Astrocyte (in vitro differentiated cells and primary cell): ENCODE measurements around the gene IL20RB. TPM values are rescaled to one million over a fixed set of nuclear protein-coding genes. Genes with fewer than 3 reads are reported as not detected.

Experiments
- DNase-seq: peaks from one replicate; pipeline ENCODE4 v3.0.0-alpha.2; 2010; ENCODE audit warnings: low read depth
- FAIRE-seq: peaks from 2 replicates; lab custom pipeline; 2011; peaks lifted over from hg19 to GRCh38; lab: Jason Lieb, UNC
- H2AFZ ChIP-seq: 2 replicates; pipeline ENCODE4 v1.6.0; 2012; ENCODE audit warnings: low read depth, low read length, inconsistent platforms
- H3K27ac ChIP-seq: 2 replicates; pipeline ENCODE4 v1.5.1; 2011; ENCODE audit warnings: low read depth, low read length, inconsistent platforms
- H3K27me3 ChIP-seq: 2 replicates; pipeline ENCODE4 v1.6.0; 2011; ENCODE audit warnings: low read length, inconsistent platforms; ENCODE audit not compliant: insufficient read depth
- H3K36me3 ChIP-seq: 2 replicates; pipeline ENCODE4 v1.5.1; 2011; ENCODE audit warnings: low read length, inconsistent platforms; ENCODE audit not compliant: insufficient read depth
- H3K4me1 ChIP-seq: 2 replicates; pipeline ENCODE4 v1.5.1; 2011; ENCODE audit warnings: low read length, inconsistent platforms; ENCODE audit not compliant: insufficient read depth
- H3K4me2 ChIP-seq: 2 replicates; pipeline ENCODE4 v1.6.0; 2012; ENCODE audit warnings: low read length, inconsistent platforms
- H3K4me3 ChIP-seq: 2 replicates; pipeline ENCODE4 v1.5.1; 2011; ENCODE audit warnings: low read depth, mild to moderate bottlenecking, low read length, inconsistent platforms; ENCODE audit not compliant: insufficient read depth
- H3K79me2 ChIP-seq: 2 replicates; pipeline ENCODE4 v1.6.0; 2012; ENCODE audit warnings: mild to moderate bottlenecking, low read length, inconsistent platforms; ENCODE audit not compliant: insufficient read depth
- H3K9ac ChIP-seq: 2 replicates; pipeline ENCODE4 v1.6.0; 2012; ENCODE audit warnings: mild to moderate bottlenecking, low read length, inconsistent platforms
- H3K9me3 ChIP-seq: 2 replicates; pipeline ENCODE4 v1.5.1; 2012; ENCODE audit warnings: low read depth, mild to moderate bottlenecking, low read length, inconsistent platforms; ENCODE audit not compliant: insufficient read depth
- H4K20me1 ChIP-seq: 2 replicates; pipeline ENCODE4 v1.6.0; 2012; ENCODE audit warnings: low read length, inconsistent platforms; ENCODE audit not compliant: insufficient read depth
- H3K27ac Mint-ChIP-seq: one replicate; pipeline ENCODE4 v1.8.0; 2021; ENCODE audit warnings: mild to moderate bottlenecking, mixed read lengths; ENCODE audit not compliant: unreplicated experiment
- H3K27me3 Mint-ChIP-seq: one replicate; pipeline ENCODE4 v1.8.0; 2021; ENCODE audit warnings: low read depth, mixed read lengths; ENCODE audit not compliant: unreplicated experiment
- H3K36me3 Mint-ChIP-seq: one replicate; pipeline ENCODE4 v1.8.0; 2021; ENCODE audit warnings: low read depth, mixed read lengths; ENCODE audit not compliant: unreplicated experiment
- H3K4me1 Mint-ChIP-seq: one replicate; pipeline ENCODE4 v1.8.0; 2021; ENCODE audit warnings: low read depth, mixed read lengths; ENCODE audit not compliant: unreplicated experiment
- H3K4me3 Mint-ChIP-seq: one replicate; pipeline ENCODE4 v1.8.0; 2021; ENCODE audit warnings: mild to moderate bottlenecking, moderate library complexity, mixed read lengths; ENCODE audit not compliant: unreplicated experiment
- H3K9me3 Mint-ChIP-seq: one replicate; pipeline ENCODE4 v1.8.0; 2021; ENCODE audit warnings: mild to moderate bottlenecking, mixed read lengths; ENCODE audit not compliant: unreplicated experiment
- CTCF ChIP-seq: IDR thresholded peaks from 2 replicates; pipeline ENCODE4 v1.5.1; 2011; ENCODE audit warnings: low read depth, mild to moderate bottlenecking, inconsistent platforms, low read length, moderate library complexity; ENCODE audit not compliant: insufficient read depth
- EZH2 ChIP-seq: IDR thresholded peaks from 2 replicates; pipeline ENCODE4 v1.6.1; 2012; ENCODE audit warnings: mild to moderate bottlenecking, low read length, inconsistent platforms; ENCODE audit not compliant: insufficient read depth
- total RNA-seq: library from RNA; stranded (reverse); gene quantifications from 2 replicates; pipeline ENCODE4 v1.2.1, GENCODE V29; 2021

Gene IL20RB
- total RNA-seq, 1 donor from 2014 or later: 22.0 TPM

DNA sequence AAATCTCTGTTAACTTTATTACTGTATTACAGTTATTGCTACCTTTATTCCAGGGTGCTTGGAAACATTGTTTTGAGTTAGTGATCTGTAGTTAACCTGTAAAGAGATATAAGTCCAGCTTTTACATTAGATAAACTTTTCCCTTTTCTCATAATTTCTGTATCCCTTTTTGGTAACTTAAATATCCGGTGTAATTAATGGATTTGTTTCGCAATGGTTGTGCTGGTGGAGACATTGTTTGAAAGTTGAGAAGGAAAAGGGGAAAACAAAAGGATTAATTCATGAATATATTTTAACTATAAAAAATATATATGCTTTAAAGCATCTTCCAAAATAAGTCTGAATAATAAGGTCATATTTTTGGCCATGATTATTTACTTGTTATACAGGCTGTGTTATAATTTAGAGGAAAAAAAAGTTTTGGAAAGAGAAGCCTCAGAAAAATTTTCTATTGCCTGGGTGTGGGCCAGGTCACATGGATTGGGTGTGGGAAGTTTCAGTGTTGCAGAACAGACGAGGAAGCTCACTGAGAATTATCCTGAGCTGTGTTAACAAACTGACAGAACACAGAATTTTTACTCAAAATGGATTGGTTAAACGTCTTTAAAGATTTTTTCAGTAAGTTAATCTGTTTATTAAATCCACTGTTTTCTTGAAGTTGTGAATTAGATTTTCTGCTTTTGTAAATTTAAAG, 27.7 kb upstream of the IL20RB start:
- Histone ChIP-seq H4K20me1 (peaks cover 17% of the 10 kb centered on the region), H3K79me2 (peaks cover 24% of the 10 kb centered on the region), H3K4me2 (no peak overlapping the region), H3K4me1 (no peaks in the 10 kb centered on the region), H3K27me3 (no peaks in the 10 kb centered on the region), H3K4me3 (no peak overlapping the region), H3K9me3 (no peaks in the 10 kb centered on the region), H3K9ac (no peak overlapping the region), H3K27ac (no peak overlapping the region), H2AFZ (no peak overlapping the region), H3K36me3 (peaks cover 5% of the 10 kb centered on the region)
- no peak for FAIRE-seq
- no peaks in the 10 kb centered on the region for H3K9me3 Mint-ChIP-seq
- H3K27me3 Mint-ChIP-seq: no peaks in the 10 kb centered on the region
- DNase-seq: no peak
- peak overlapping the region; percentile 72 for H3K27ac Mint-ChIP-seq
- H3K36me3 Mint-ChIP-seq: peaks cover 9% of the 10 kb centered on the region
- peaks cover 9% of the 10 kb centered on the region for H3K4me1 Mint-ChIP-seq
- TF ChIP-seq EZH2 (no peak), CTCF (no peak)
- H3K4me3 Mint-ChIP-seq: no peak overlapping the region

DNA sequence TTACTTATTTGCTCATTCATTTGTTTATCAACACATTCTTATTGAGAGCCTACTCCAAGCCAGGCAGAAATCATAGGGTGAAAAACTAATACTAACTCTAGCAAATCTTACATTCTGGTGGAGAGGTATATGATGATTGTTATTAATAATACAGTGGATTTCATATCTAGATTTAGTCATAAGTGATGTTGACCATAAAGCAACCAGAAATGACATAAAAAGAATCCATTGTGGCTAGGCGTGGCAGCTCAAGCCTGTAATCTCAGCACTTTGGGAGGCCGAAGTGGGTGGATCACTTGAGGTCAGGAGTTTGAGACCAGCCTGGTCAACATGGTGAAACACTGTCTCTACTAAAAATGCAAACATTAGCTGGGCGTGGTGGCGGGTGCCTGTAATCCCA, 26.2 kb upstream of the IL20RB start:
- Histone ChIP-seq H3K4me1 (no peaks in the 10 kb centered on the region), H3K9ac (no peak overlapping the region), H3K79me2 (peaks cover 24% of the 10 kb centered on the region), H3K9me3 (no peaks in the 10 kb centered on the region), H3K4me3 (no peak overlapping the region), H2AFZ (no peak overlapping the region), H3K27me3 (no peaks in the 10 kb centered on the region), H4K20me1 (peaks cover 10% of the 10 kb centered on the region), H3K36me3 (peaks cover 5% of the 10 kb centered on the region), H3K27ac (no peak overlapping the region), H3K4me2 (no peak overlapping the region)
- H3K27ac Mint-ChIP-seq: no peak overlapping the region
- no peak overlapping the region for H3K4me3 Mint-ChIP-seq
- FAIRE-seq: no peak
- peaks cover 9% of the 10 kb centered on the region for H3K4me1 Mint-ChIP-seq
- no peaks in the 10 kb centered on the region for H3K9me3 Mint-ChIP-seq
- H3K36me3 Mint-ChIP-seq: peaks cover 11% of the 10 kb centered on the region
- DNase-seq: no peak
- TF ChIP-seq CTCF (no peak), EZH2 (no peak)
- no peaks in the 10 kb centered on the region for H3K27me3 Mint-ChIP-seq

DNA sequence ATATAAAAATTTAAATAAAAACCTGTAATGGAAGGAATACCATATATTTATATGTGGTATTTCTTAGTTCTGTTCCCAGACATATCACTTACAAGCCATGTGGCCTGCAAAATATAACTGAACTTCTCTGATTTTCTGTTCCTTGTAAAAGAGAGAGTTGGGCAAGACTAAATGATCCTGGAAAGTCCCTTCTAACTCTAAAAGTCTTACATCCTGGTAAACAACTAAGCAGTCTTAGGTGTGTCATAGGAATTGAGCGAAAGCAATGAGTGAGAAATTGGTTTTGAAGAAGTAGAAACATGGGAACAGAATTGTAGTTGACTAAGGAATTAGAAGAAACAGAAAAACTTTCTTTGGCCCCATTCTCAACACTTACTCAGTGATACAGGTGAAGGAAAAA, 25.3 kb upstream of the IL20RB start:
- H3K4me2 ChIP-seq: no peak overlapping the region
- peaks cover 21% of the 10 kb centered on the region for H3K79me2 ChIP-seq
- Mint-ChIP-seq H3K36me3 (peaks cover 13% of the 10 kb centered on the region), H3K27me3 (no peaks in the 10 kb centered on the region), H3K4me1 (peaks cover 10% of the 10 kb centered on the region), H3K9me3 (no peaks in the 10 kb centered on the region), H3K27ac (no peak overlapping the region), H3K4me3 (no peak overlapping the region)
- H3K36me3 ChIP-seq: peaks cover 5% of the 10 kb centered on the region
- no peak overlapping the region for H3K27ac ChIP-seq
- no peak overlapping the region for H3K9ac ChIP-seq
- H3K4me3 ChIP-seq: no peak overlapping the region
- H4K20me1 ChIP-seq: peaks cover 7% of the 10 kb centered on the region
- FAIRE-seq (no peak), DNase-seq (no peak)
- H2AFZ ChIP-seq: no peak overlapping the region
- no peaks in the 10 kb centered on the region for H3K4me1 ChIP-seq
- H3K27me3 ChIP-seq: no peaks in the 10 kb centered on the region
- no peak for TF ChIP-seq EZH2
- no peak for TF ChIP-seq CTCF
- no peaks in the 10 kb centered on the region for H3K9me3 ChIP-seq
